Stimulated activated CD8-positive, alpha-beta memory T cell treated with anti-CD3 and anti-CD28 coated beads, Interleukin-4, amount 100 ng/mL, for 24 hours (primary cell): Measurements from ENCODE around the gene FUCA1.
"Not testable (repeated sequence)": the region's sequence is repeated elsewhere in the genome, so short reads cannot be mapped to it uniquely, and the experiment has no call there.

ENCODE experiments used
- DNase-seq: peaks from one replicate; pipeline ENCODE4 v3.0.0-alpha.2; 2020; ENCODE audit warnings: low read depth

FUCA1 gene

GRCh38 chr1:23867895-23868556, at the start of gene FUCA1:
FUCA1 (minus strand) TSS chr1:23868290; CDS start chr1:23868286, 4 bp downstream.
- peak; percentile 92 for DNase-seq

GRCh38 chr1:23916209-23917131, 48.4 kb upstream of the FUCA1 start:
- DNase-seq = peak; percentile 41

GRCh38 chr1:23915466-23915865, 47.4 kb upstream of the FUCA1 start:
- no peak for DNase-seq

- DNase-seq = no peak
These were observed 46.8 kb upstream of the FUCA1 start for GRCh38 chr1:23914921-23915320.

- no peak for DNase-seq
These were observed 45.3 kb upstream of the FUCA1 start, which contains the start of gene CNR2 for GRCh38 chr1:23913212-23913880. CNR2 (minus strand) TSS chr1:23913362; CDS start chr1:23875617, 37,745 bp downstream.

- DNase-seq = no peak
These were observed 43.8 kb upstream of the FUCA1 start for GRCh38 chr1:23911921-23912320.

GRCh38 chr1:23910553-23911246, 42.6 kb upstream of the FUCA1 start:
- no peak for DNase-seq

GRCh38 chr1:23910144-23910543, 42.1 kb upstream of the FUCA1 start:
- DNase-seq = no peak

GRCh38 chr1:23909412-23909811, 41.3 kb upstream of the FUCA1 start:
- DNase-seq = no peak

GRCh38 chr1:23908453-23909341, 40.6 kb upstream of the FUCA1 start:
- DNase-seq = peak; percentile 13

GRCh38 chr1:23906731-23907130, 38.6 kb upstream of the FUCA1 start:
- no peak for DNase-seq

- no peak for DNase-seq
These were observed 37.5 kb upstream of the FUCA1 start for GRCh38 chr1:23905461-23906025.

GRCh38 chr1:23904748-23905357, 36.8 kb upstream of the FUCA1 start:
- no peak for DNase-seq

- no peak for DNase-seq
These were observed 35.7 kb upstream of the FUCA1 start for GRCh38 chr1:23903754-23904153.

GRCh38 chr1:23902321-23903278, 34.5 kb upstream of the FUCA1 start:
- no peak for DNase-seq

- not testable (repeated sequence) for DNase-seq
These were observed 31.9 kb upstream of the FUCA1 start for GRCh38 chr1:23900017-23900416.

- DNase-seq = no peak
These were observed 31.0 kb upstream of the FUCA1 start for GRCh38 chr1:23899070-23899469.

- no peak for DNase-seq
These were observed 29.0 kb upstream of the FUCA1 start for GRCh38 chr1:23897083-23897482.

- DNase-seq = no peak
These were observed 28.4 kb upstream of the FUCA1 start for GRCh38 chr1:23896491-23896890.
